ENCODE measurements around the gene ST6GALNAC3.
"Not testable (repeated sequence)": the region's sequence is repeated elsewhere in the genome, so short reads cannot be mapped to it uniquely, and the experiment has no call there.

The ST6GALNAC3 gene

DNA sequence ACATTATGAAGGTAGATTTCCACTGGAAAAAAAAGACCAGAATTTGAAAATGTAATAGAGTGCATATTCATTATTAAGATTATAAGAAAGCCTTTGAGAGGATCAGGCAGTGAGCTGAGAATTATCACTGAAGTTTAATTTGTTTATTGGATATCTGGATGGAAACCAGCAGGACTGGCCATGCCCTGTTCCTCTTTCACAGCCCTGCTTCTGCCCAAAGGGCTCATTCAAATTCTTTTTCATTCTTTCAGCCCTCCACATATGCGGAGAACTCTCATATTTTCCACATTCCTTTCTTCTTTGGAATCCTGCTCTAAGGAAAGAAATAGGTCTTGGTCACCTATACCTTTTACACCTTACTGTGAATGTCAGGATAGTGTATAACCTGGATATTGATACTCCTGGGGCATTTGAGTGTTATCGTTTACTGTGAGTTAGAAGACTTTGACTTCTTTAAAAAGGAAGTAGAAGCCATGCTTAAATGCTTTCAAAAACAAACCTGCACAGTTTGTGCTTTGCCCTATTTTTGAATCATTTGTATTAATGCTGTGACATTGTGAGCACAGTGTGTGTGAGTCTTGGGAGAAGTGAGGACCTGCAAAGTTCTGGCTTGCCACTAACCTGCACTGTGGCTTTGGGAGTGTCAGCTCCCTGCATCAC, 35.5 kb downstream of the ST6GALNAC3 start:
- no peak for DNase-seq

- DNase-seq, result no peak
Measured at GRCh38 chr1:76110666-76111065, 36.1 kb downstream of the ST6GALNAC3 start.

- not testable (repeated sequence) for DNase-seq
Measured at GRCh38 chr1:76112321-76112720, 37.8 kb downstream of the ST6GALNAC3 start.

GRCh38 chr1:76113446-76113845, 38.9 kb downstream of the ST6GALNAC3 start:
- no peak for DNase-seq

- no peak for DNase-seq
Measured at GRCh38 chr1:76115171-76115570, 40.6 kb downstream of the ST6GALNAC3 start.

- no peak for DNase-seq
Measured at GRCh38 chr1:76121850-76122249, 47.3 kb downstream of the ST6GALNAC3 start.

DNA sequence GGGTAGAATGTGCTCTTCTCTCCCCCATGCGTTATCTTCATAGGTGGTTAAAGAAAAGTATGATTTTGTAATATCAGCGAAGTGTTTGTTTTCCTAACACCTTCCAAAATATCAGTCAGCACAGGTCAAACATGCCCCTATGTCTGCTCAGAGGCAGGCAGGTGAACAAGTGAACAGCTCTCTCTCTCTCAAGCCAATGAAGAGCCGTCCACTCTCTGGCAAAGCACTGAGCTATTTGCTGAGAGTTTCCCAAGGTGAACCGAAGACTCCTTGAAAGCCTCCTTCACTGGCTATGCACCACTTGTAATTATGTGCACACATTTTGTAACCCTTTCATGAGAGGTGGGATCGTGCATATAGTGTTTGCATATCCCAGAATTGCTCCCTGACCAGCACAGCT, 47.7 kb downstream of the ST6GALNAC3 start:
- DNase-seq, result no peak

DNA sequence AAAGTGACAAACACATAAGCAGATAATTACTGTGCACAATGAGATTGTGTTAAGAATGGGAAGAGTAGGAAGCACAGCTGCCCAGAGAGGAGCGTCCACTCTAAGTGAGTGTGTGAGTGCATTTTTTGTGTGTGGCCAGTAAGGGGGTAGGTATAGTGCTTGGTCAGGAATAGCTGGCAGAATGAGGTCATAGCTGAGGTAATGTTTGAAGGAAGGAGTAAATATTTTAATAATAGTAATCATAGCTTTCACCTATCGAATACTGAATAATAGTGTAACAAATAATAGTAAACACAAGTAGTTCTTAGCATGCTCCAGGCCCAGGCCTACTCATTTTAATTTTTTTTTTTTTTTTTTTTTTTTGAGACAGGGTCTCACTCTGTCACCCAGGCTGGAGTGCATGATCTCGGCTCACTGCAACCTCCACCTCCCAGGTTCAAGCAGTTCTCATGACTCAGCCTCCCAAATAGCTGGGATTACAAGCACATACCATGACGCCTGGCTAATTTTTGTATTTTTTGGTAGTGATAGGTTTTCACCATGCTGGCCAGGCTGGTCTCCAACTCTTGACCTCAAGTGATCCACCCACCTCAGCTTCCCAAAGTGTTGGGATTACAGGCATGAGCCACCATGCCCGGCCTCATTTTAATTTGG, 49.0 kb downstream of the ST6GALNAC3 start:
- not testable (repeated sequence) for DNase-seq

DNA sequence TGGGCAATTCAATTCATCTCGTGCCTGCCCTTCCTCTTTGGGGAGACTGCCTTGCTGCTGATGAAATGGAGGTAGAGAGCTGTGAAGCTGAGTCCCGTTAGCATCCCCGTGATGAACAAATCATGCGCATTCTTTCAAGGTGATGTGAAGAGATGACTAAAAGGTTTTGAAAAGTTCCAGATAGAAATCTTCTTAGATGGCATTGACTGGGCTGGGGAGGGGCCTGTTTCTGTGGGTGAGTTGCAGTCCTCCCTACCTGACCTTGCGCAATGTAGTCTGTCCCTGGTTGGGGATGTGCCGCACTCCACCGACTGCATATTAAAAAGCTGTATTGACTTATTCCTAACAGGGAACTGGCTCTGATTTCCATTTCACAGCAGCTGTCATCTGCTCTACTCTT, 49.6 kb downstream of the ST6GALNAC3 start:
- DNase-seq, result no peak

DNA sequence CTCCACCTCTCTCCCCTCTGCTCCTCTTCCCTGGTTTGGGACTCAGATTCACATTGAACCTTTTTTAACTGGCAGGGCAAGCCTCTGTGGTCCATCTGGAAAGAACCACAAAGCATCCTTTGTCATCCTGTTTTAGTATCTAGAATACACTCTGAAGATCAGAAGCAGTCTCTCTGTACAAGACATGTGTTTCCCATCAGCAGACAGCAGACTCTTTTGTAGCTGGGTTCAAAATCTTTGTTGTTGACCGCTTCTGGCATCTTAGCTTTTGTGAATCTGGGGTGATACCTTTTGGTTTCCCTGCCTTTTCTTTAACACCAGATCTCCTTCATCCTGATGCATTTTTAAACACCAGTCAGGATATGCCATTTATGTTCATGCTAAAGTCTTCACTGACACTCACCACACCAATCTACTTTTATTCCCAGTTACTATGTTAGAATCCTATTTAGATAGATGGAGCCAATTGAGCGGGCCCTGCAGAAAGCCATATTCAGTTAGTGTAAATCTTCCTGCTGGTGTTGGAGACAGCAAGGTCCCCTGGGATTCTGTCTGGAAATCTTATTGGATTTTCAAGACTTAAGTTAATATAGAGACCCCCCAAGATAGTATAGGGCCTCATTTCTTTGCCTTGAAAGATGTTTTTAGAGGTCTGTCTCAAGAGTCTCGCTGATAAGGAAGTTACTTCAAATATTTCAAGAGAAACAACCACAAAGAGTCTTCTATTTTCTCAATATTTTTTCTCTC, 51.1 kb downstream of the ST6GALNAC3 start:
- DNase-seq, result no peak

GRCh38 chr1:76128096-76128495, 53.5 kb downstream of the ST6GALNAC3 start:
- no peak for DNase-seq

DNA sequence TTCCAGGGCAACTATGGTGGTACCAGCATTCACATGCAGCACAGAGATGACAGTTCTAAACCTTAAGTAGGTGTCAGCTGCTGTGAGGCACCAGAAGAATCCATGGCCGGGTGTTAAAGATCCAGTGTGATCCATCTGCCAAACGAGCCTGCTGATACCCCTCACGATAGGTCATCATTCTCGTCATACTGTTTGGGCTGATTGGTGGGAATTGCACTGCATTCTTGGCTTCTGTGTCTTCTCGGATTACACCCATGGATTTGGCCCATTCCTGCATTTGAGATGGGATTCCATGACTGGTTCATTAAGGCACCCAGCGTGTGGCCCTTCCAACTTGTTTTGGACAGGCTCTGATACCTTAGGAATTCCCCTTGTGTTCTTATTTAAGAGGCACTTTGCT, 55.2 kb downstream of the ST6GALNAC3 start:
- no peak for DNase-seq

DNA sequence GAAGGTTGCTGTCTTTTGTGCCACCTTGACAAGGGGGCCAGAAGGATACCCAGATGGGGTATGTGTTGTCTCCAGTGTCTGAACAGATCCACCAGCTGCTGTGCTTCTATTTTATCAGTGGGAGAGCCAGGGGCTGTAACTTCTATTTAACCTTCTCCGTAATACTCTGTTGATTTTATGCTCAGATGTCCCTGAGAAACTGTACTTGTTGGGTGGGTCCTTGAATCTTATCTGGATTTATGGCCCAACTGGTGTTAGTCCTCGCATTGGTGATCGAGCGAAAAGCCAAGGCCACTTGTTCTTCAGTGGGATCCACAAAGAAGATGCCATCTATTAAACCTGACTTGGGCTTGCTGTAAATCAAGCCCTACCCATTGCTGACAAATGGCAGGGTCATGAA, 56.4 kb downstream of the ST6GALNAC3 start:
- DNase-seq, result no peak

DNA sequence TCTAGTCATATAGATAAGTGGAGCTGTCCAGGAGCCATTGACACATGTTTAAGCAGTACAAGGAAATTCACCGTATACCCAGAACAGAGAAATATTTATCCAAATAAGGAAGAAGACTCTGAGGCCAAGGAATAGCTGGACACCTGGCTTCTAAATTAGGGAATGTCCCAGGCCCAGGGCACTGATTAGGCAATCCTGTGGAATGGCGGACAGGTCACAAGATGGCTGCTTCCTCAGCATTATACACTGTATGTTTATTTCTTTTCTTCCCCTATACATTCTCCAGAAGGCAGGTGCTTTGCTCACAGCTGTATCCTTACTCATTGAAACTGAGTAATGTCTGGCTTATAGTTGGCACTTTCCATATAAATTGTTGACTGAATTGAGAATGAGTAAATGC, 59.4 kb downstream of the ST6GALNAC3 start:
- no peak for DNase-seq

- DNase-seq, result no peak
Measured at GRCh38 chr1:76135835-76136234, 61.3 kb downstream of the ST6GALNAC3 start.

- no peak for DNase-seq
Measured at GRCh38 chr1:76136894-76137293, 62.3 kb downstream of the ST6GALNAC3 start.

GRCh38 chr1:76137746-76138145, 63.2 kb downstream of the ST6GALNAC3 start:
- DNase-seq, result no peak

DNA sequence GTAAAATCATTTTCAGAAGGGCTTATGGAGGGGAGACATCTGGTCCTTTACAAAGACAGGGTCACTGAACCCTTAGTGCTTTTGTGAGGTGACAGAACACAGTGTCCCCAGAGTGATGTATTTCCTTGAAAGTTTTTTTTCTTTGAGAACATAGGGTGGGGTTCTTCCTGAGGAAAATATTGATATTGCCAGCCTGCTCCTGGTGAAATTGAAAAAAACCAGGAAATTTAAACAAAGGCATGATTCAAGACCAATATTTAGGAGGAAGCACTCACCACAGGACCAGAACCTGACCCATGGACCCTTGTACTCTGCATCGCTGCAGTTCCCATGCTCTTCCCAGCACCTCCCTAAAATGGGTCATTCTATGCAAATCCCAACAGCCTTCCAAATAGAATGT, 63.7 kb downstream of the ST6GALNAC3 start:
- DNase-seq, result no peak

DNA sequence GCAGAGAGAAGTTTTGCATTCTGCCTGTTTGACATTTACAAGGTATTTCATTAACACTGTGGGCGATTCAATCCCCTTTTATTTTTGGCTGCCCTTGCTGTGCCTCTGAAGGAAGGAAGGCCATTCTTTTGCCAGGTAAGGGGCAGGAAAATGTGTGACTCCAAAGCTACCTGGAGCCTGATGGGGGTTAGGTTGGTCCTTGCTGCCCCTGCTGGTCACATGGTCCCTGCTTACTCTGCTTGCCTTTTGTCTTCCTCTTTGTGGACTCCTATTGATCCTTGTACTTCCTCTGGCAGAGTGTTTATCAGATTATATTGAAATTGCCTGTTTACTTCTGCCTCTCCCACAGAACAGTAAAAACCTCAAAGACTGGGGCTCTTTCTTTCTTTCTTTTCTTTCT, 65.7 kb downstream of the ST6GALNAC3 start:
- DNase-seq, result no peak

DNA sequence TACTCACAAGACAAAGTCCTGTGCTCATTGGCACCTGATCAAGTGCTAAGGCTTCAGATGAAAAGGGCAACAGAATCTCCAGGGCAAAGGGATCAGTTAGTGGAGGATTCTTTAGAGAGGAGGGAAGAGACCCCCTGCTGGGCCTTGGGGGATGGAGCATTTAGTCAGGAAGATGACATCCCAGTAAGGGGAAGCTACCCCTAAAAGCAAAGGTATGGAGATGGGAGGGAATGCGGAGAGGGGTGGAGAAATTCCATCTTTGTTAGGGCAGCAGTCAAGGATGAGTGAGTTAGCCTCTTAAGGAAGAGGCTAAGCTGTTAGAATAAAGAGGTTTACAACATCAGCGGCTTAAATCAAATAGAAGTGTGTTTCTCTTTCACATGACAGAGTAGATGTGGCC, 67.4 kb downstream of the ST6GALNAC3 start:
- DNase-seq, result no peak

DNA sequence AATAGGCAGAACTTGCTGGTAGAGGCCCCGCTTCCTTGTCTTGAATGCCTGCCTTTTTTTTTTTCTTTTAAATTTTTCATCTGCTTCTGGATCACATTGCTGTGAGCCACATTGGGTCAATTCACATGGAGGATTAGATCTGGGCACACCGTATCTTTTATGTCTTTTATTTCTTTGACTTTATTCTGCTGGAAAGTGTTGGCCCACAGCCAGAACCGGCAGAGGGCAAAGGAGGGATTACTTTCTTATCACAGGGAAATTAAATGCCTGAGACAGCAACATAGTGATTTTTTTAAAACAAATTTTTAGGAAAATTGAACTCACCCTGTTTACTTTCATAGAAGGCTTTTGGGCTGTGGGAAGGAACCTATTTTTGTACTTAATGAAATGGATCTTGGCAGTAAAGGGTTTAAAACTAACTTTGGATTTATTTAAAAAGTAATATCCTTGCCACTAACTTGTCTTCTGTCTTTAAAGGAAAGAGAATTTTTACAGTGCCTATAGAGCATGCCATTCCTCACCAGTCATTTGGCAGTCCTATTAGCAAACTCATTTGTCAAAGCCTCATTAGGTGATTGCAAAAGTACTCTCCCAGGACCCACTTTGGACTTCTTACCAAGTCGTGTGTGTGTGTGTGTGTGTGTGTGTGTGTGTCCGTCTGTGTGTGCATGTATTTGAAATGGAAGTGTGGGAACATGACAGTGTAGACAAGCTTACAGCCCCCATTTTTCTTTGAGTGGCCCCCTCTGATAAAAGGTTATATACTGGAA, 68.4 kb downstream of the ST6GALNAC3 start:
- no peak for DNase-seq

DNA sequence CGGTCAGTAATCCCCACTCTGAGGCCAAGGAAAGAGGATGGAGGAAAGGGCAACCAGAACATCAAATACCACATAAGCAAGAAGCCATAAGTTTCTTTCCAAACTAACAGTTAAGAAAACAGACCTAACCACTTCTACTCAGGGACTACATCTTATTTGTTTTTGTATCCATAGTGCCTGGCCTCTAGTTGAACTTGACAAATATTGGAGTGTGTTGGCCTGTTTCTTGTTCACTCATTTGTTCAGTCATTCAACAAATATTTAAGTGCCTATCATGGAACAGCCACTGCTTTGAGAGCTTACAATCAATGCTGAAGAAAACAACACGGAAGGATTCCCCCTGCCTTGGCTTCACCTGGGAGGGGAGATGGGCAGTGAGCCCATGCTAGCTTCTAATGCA, 69.7 kb downstream of the ST6GALNAC3 start:
- no peak for DNase-seq

DNA sequence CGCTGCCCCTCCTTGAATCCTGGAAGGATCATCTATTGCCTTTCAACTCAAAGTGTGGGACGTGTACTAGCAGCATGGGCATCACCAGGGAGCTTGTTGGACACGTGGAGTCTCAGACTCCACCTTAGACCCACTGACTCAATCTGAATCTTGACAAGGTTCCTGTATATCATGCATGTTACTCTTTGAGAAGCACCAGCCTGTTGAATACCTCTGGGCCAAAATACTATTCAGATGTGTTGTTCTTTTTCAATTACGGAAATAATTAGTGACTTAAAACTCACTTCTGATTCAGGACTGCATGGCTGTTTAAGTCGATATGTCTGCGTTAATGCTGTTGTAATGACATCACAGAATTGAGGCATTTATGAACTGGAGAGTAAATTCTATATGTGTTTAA, 70.8 kb downstream of the ST6GALNAC3 start:
- no peak for DNase-seq
